Mesendoderm (in vitro differentiated cells): ENCODE data around the gene GCNT2.
A peak's percentile ranks its signal among the peaks of the same experiment; 100 is the strongest.

Experiments
- DNase-seq: peaks from one replicate; pipeline ENCODE4 v3.0.0; 2013
- H2AK5ac ChIP-seq: 2 replicates; pipeline ENCODE4 v1.6.1; 2013; ENCODE audit warnings: low read length, inconsistent platforms
- H2BK120ac ChIP-seq: 2 replicates; pipeline ENCODE4 v1.6.1; 2013; ENCODE audit warnings: low read depth, mild to moderate bottlenecking, low read length, moderate library complexity, mixed read lengths
- H2BK15ac ChIP-seq: replicated peaks from 2 replicates; pipeline ENCODE4 v1.6.1; 2013; ENCODE audit warnings: low read depth, mild to moderate bottlenecking, moderate library complexity
- H2BK5ac ChIP-seq: 2 replicates; pipeline ENCODE4 v1.6.1; 2013; ENCODE audit warnings: low read length, inconsistent platforms
- H3K18ac ChIP-seq: 2 replicates; pipeline ENCODE4 v1.6.1; 2013; ENCODE audit warnings: mild to moderate bottlenecking, low read length, mixed read lengths
- H3K23ac ChIP-seq: one replicate; pipeline ENCODE4 v1.6.1; 2013; ENCODE audit warnings: low read length
- H3K27ac ChIP-seq: 2 replicates; pipeline ENCODE4 v1.5.1; 2013; ENCODE audit warnings: low read depth, mild to moderate bottlenecking, inconsistent platforms, low read length, moderate library complexity
- H3K27me3 ChIP-seq: 2 replicates; pipeline ENCODE4 v1.6.1; 2013; ENCODE audit warnings: low read length, control low read depth, mild to moderate bottlenecking, inconsistent platforms; ENCODE audit not compliant: insufficient read depth, poor library complexity
- H3K36me3 ChIP-seq: 2 replicates; pipeline ENCODE4 v1.6.1; 2013; ENCODE audit warnings: low read length, inconsistent platforms; ENCODE audit not compliant: control insufficient read depth, insufficient read depth
- H3K4ac ChIP-seq: one replicate; pipeline ENCODE4 v1.6.1; 2013; ENCODE audit warnings: low read depth, mild to moderate bottlenecking, low read length, moderate library complexity
- H3K4me1 ChIP-seq: 2 replicates; pipeline ENCODE4 v1.6.1; 2013; ENCODE audit warnings: low read depth, low read length, inconsistent platforms; ENCODE audit not compliant: control insufficient read depth
- H3K4me2 ChIP-seq: 2 replicates; pipeline ENCODE4 v1.6.1; 2013; ENCODE audit warnings: low read length
- H3K4me3 ChIP-seq: 2 replicates; pipeline ENCODE4 v1.5.1; 2013; ENCODE audit warnings: mild to moderate bottlenecking, low read length
- H3K56ac ChIP-seq: one replicate; pipeline ENCODE4 v1.6.1; 2013; ENCODE audit warnings: low read length
- H3K79me1 ChIP-seq: 2 replicates; pipeline ENCODE4 v1.6.1; 2013; ENCODE audit warnings: low read length, inconsistent platforms
- H3K79me2 ChIP-seq: 2 replicates; pipeline ENCODE4 v1.6.1; 2013; ENCODE audit warnings: mild to moderate bottlenecking, low read length; ENCODE audit not compliant: control insufficient read depth, insufficient read depth
- H3K9ac ChIP-seq: 2 replicates; pipeline ENCODE4 v1.6.1; 2013; ENCODE audit warnings: low read length, inconsistent platforms
- H4K5ac ChIP-seq: one replicate; pipeline ENCODE4 v1.6.1; 2013; ENCODE audit warnings: low read length
- H4K8ac ChIP-seq: one replicate; pipeline ENCODE4 v1.6.1; 2013; ENCODE audit warnings: low read depth, mild to moderate bottlenecking, control low read depth, low read length, moderate library complexity
- WGBS: extraction: QIAGEN DNeasy Blood & Tissue Kit; methylation state at CpG from one replicate; pipeline ENCODE4 v1.1.7; 2013; ENCODE audit warnings: low lambda C conversion rate, missing lambda C conversion rate; ENCODE audit not compliant: insufficient coverage; ENCODE audit errors: extremely low coverage; 5-methylcytosine and 5-hydroxymethylcytosine counted together

The GCNT2 gene

DNA sequence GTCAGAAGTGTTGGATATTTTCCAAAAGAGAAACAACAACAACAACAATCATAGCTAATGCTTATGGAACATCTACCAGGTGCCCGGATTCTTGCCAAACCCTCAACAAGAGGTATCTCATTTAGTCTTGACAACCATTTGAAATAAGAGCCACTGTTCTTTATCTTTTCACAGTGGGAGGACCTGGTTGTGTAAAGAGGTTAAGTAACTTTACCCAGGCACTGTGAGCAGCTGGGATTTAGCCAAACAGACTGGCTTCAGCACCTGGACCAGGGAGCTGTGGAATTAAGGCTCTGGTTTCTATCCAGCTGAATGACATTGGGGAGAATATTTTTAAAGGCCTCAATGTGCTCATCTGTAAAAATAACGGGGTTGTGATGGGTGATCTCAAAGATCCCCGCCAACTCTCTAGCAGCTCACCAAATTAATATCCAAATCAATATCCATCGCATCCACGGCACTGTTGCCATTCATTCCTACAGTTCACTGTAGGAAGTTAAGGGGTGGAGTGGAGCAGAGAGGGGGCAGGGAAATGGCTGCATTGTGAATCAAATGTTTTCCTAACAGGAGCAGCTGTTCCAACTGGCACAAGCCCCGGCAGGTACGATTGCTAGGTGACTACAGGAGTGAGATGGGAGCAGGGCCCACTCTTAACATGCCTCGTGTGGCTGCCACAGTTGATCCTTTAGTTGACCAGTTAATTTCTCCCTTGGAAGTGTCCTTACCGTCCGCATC lies 61.8 kb downstream of the GCNT2 start:
- Histone ChIP-seq H3K79me2 (peaks cover 19% of the 10 kb centered on the region), H2BK5ac (peak overlapping the region; percentile 99), H3K4ac (peak overlapping the region; percentile 41), H3K36me3 (no peaks in the 10 kb centered on the region), H3K27ac (peak overlapping the region; percentile 93), H3K56ac (peak overlapping the region; percentile 95), H3K4me1 (peaks cover 31% of the 10 kb centered on the region), H2BK120ac (peak overlapping the region; percentile 33), H2BK15ac (no peak overlapping the region), H4K5ac (peak overlapping the region; percentile 68), H3K23ac (peak overlapping the region; percentile 67), H3K4me3 (no peak overlapping the region), H4K8ac (no peak overlapping the region), H3K27me3 (no peaks in the 10 kb centered on the region), H3K18ac (peak overlapping the region; percentile 75), H2AK5ac (peak overlapping the region; percentile 75), H3K79me1 (peaks cover 3% of the 10 kb centered on the region), H3K9ac (peak overlapping the region; percentile 72), H3K4me2 (peak overlapping the region; percentile 33)
- DNase-seq, result peak; percentile 95
- no CpG with 5 or more reads among the region's 10 CpGs for WGBS

DNA sequence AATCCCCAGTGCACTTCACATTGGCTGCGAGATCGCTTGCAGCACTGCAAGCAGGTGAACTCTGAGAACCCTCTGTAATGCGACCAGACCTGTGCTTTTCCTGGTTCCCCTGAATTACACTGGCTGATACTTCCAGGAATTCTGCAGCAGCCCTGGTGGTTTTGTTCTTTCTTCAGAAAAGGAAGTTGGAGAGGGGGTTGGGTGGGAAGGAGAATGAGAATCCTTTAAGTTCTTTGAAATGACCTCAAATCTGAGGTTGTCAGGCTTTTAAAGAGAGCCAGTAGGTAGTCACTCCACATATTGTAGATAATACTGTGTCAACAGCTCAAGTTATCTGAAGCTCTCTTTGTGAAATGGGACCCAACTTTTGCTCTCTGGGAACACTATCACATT lies 62.4 kb downstream of the GCNT2 start:
- no peak overlapping the region for H2AK5ac ChIP-seq
- no peak overlapping the region for H4K5ac ChIP-seq
- H3K4ac ChIP-seq, result peak overlapping the region; percentile 41
- H3K4me2 ChIP-seq, result peak overlapping the region; percentile 1
- no peak overlapping the region for H3K4me3 ChIP-seq
- no peaks in the 10 kb centered on the region for H3K27me3 ChIP-seq
- H3K4me1 ChIP-seq, result peaks cover 35% of the 10 kb centered on the region
- no peaks in the 10 kb centered on the region for H3K36me3 ChIP-seq
- peak overlapping the region; percentile 95 for H3K56ac ChIP-seq
- H3K18ac ChIP-seq, result peak overlapping the region; percentile 75
- WGBS, result no CpG with 5 or more reads among the region's 3 CpGs
- no peak overlapping the region for H4K8ac ChIP-seq
- peak overlapping the region; percentile 33 for H2BK120ac ChIP-seq
- no peak overlapping the region for H3K23ac ChIP-seq
- peak; percentile 79 for DNase-seq
- no peak overlapping the region for H2BK15ac ChIP-seq
- H3K9ac ChIP-seq, result peak overlapping the region; percentile 72
- H2BK5ac ChIP-seq, result peak overlapping the region; percentile 99
- H3K79me1 ChIP-seq, result peaks cover 3% of the 10 kb centered on the region
- peaks cover 25% of the 10 kb centered on the region for H3K79me2 ChIP-seq
- H3K27ac ChIP-seq, result peak overlapping the region; percentile 93

DNA sequence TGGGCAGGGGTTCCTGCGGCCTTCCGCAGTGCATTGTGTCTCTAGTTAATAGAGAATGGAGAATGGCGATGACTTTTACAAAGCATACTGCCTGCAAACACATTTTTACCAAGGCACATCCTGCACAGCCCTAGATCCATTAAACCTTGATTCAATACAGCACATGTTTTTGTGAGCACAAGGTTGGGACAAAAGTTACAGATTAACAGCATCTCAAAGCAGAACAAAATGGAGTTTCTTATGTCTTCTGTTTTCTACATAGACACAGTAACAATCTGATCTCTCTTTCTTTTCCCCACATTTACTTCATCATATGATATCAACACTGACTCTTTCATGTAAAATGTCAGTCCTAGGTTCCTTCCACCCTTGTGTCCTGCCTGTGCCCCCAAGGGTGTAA lies 63.5 kb downstream of the GCNT2 start:
- Histone ChIP-seq H3K9ac (peak overlapping the region; percentile 14), H3K79me1 (peaks cover 11% of the 10 kb centered on the region), H3K4ac (peak overlapping the region; percentile 20), H3K36me3 (no peaks in the 10 kb centered on the region), H4K8ac (no peak overlapping the region), H3K4me2 (no peak overlapping the region), H3K4me3 (no peak overlapping the region), H2BK15ac (no peak overlapping the region), H3K56ac (peak overlapping the region; percentile 90), H3K27ac (peak overlapping the region; percentile 65), H3K4me1 (peaks cover 37% of the 10 kb centered on the region), H3K27me3 (no peaks in the 10 kb centered on the region), H3K18ac (peak overlapping the region; percentile 16), H2BK120ac (peak overlapping the region; percentile 66), H3K23ac (no peak overlapping the region), H2AK5ac (peak overlapping the region; percentile 61), H2BK5ac (peak overlapping the region; percentile 51), H4K5ac (no peak overlapping the region), H3K79me2 (peaks cover 34% of the 10 kb centered on the region)
- no peak for DNase-seq
- no CpG with 5 or more reads among the region's 3 CpGs for WGBS

DNA sequence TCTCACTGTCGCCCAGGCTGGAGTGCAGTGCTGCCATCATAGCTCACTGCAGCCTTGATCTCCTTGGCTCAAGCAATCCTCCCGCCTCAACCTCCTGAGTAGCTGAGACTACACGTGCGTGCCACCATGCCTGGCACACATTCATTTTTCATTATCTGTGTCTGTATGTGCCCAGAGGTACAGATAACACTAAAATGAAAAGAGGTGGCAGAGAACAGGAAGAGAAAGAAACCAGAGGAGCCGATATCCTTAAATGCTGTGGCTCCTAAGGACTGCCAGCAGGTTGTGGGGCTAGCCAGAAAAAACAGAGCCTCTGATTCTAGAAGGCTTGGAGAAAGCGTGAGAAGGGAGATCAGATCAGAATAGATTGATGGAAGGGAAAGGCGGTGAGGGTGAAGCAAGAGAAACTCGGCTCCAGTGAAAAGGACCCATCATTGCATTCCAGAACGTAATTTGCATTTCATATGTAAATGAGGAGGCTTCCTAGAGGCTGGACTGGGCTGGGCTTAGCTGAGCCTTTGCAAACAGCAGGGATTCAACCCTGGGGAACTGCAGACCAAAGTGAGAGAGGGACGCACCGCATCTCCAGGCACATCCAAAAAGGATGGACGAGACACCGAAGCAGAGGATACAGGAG lies 64.2 kb downstream of the GCNT2 start:
- H3K4me2 ChIP-seq, result peak overlapping the region; percentile 70
- H3K9ac ChIP-seq, result peak overlapping the region; percentile 65
- H4K5ac ChIP-seq, result no peak overlapping the region
- H2BK15ac ChIP-seq, result no peak overlapping the region
- peak; percentile 97 for DNase-seq
- peaks cover 35% of the 10 kb centered on the region for H3K79me2 ChIP-seq
- peak overlapping the region; percentile 47 for H2BK5ac ChIP-seq
- peak overlapping the region; percentile 6 for H4K8ac ChIP-seq
- peak overlapping the region; percentile 90 for H3K56ac ChIP-seq
- peak overlapping the region; percentile 70 for H2AK5ac ChIP-seq
- H3K18ac ChIP-seq, result peak overlapping the region; percentile 43
- H3K27ac ChIP-seq, result peak overlapping the region; percentile 60
- peak overlapping the region; percentile 32 for H3K4me3 ChIP-seq
- no peaks in the 10 kb centered on the region for H3K27me3 ChIP-seq
- H3K4ac ChIP-seq, result peak overlapping the region; percentile 88
- H3K23ac ChIP-seq, result no peak overlapping the region
- H2BK120ac ChIP-seq, result peak overlapping the region; percentile 84
- H3K4me1 ChIP-seq, result peaks cover 32% of the 10 kb centered on the region
- H3K36me3 ChIP-seq, result no peaks in the 10 kb centered on the region
- WGBS, result no CpG with 5 or more reads among the region's 13 CpGs
- peaks cover 11% of the 10 kb centered on the region for H3K79me1 ChIP-seq

DNA sequence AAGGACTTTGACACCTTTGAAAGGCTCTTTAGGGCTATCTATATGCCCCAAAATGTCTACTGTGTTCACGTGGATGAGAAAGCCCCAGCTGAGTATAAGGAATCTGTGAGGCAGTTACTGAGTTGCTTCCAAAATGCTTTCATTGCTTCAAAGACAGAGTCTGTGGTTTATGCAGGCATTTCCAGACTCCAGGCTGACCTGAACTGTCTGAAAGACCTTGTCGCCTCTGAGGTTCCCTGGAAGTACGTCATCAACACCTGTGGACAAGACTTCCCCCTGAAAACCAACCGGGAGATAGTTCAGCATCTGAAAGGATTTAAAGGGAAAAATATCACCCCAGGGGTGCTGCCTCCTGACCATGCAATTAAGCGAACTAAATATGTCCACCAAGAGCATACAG lies 65.2 kb downstream of the GCNT2 start:
- no peak overlapping the region for H2AK5ac ChIP-seq
- H4K5ac ChIP-seq, result no peak overlapping the region
- H3K23ac ChIP-seq, result peak overlapping the region; percentile 9
- no CpG with 5 or more reads among the region's 5 CpGs for WGBS
- peak overlapping the region; percentile 75 for H3K56ac ChIP-seq
- no peak overlapping the region for H2BK5ac ChIP-seq
- H2BK120ac ChIP-seq, result no peak overlapping the region
- H3K27ac ChIP-seq, result peak overlapping the region; percentile 60
- H3K4me1 ChIP-seq, result peaks cover 29% of the 10 kb centered on the region
- no peak overlapping the region for H4K8ac ChIP-seq
- peak overlapping the region; percentile 65 for H3K9ac ChIP-seq
- no peak overlapping the region for H3K4me3 ChIP-seq
- H3K18ac ChIP-seq, result peak overlapping the region; percentile 43
- no peaks in the 10 kb centered on the region for H3K27me3 ChIP-seq
- no peak overlapping the region for H3K4ac ChIP-seq
- peaks cover 11% of the 10 kb centered on the region for H3K79me1 ChIP-seq
- H3K36me3 ChIP-seq, result no peaks in the 10 kb centered on the region
- peak; percentile 89 for DNase-seq
- peak overlapping the region; percentile 59 for H2BK15ac ChIP-seq
- peaks cover 39% of the 10 kb centered on the region for H3K79me2 ChIP-seq
- H3K4me2 ChIP-seq, result peak overlapping the region; percentile 70
